CD8-positive, alpha-beta memory T cell (primary cell): ENCODE measurements around the gene DCBLD1. TPM values are rescaled to one million over a fixed set of nuclear protein-coding genes. Genes with fewer than 3 reads are reported as not detected.
A peak's percentile ranks its signal among the peaks of the same experiment; 100 is the strongest.

Experiments
- CTCF ChIA-PET: fragments of 350-600 bp; sonication (Branson Sonifier 250); formaldehyde crosslinking; loops from one replicate; lab custom pipeline; 2021; ENCODE audit warnings: antibody characterized with exemption; lab: Charles Lee
- POLR2A ChIA-PET: fragments of 350-600 bp; sonication (Branson Sonifier 250); formaldehyde crosslinking; loops from one replicate; lab custom pipeline; 2021; ENCODE audit warnings: antibody characterized with exemption; lab: Charles Lee
- DNase-seq, 5 donors: peaks; one replicate each; pipeline versions ENCODE4 v3.0.0 to v3.0.0-alpha.2; 2020 to 2022; ENCODE audit warnings: mixed read lengths in 1 of 5
- H3K27ac ChIP-seq: one replicate; pipeline ENCODE4 v1.7.0; 2013; ENCODE audit warnings: low read depth, mild to moderate bottlenecking, low read length, moderate library complexity
- H3K27me3 ChIP-seq: 2 replicates; pipeline ENCODE4 v1.7.0; 2013; ENCODE audit warnings: low read length, mild to moderate bottlenecking; ENCODE audit not compliant: insufficient read depth, poor library complexity, severe bottlenecking
- H3K36me3 ChIP-seq: 2 replicates; pipeline ENCODE4 v1.7.0; 2013; ENCODE audit warnings: mild to moderate bottlenecking, low read length, moderate library complexity; ENCODE audit not compliant: insufficient read depth
- H3K4me1 ChIP-seq: 2 replicates; pipeline ENCODE4 v1.7.0; 2013; ENCODE audit warnings: mild to moderate bottlenecking, low read length, moderate library complexity; ENCODE audit not compliant: insufficient read depth
- H3K4me3 ChIP-seq: 2 replicates; pipeline ENCODE4 v1.7.0; 2013; ENCODE audit warnings: mild to moderate bottlenecking, low read length
- H3K9me3 ChIP-seq: 2 replicates; pipeline ENCODE4 v1.7.0; 2013; ENCODE audit warnings: mild to moderate bottlenecking, low read length
- H3K27ac Mint-ChIP-seq, 8 donors: one replicate each; pipeline ENCODE4 v1.8.0; 2020 to 2021; ENCODE audit warnings: mixed read lengths in 8 of 8, mild to moderate bottlenecking in 6 of 8, inconsistent platforms in 3 of 8, moderate library complexity in 3 of 8
- H3K27me3 Mint-ChIP-seq, 2 donors: one replicate each; pipeline ENCODE4 v1.8.0; 2020 to 2021; ENCODE audit warnings: mixed read lengths in 2 of 2, mild to moderate bottlenecking in 1 of 2, moderate library complexity in 1 of 2
- H3K36me3 Mint-ChIP-seq, 3 donors: one replicate each; pipeline ENCODE4 v1.8.0; 2020 to 2021; ENCODE audit warnings: mixed read lengths in 3 of 3, inconsistent platforms in 1 of 3, mild to moderate bottlenecking in 1 of 3
- H3K4me1 Mint-ChIP-seq, 3 donors: one replicate each; pipeline ENCODE4 v1.8.0; 2020 to 2021; ENCODE audit warnings: mixed read lengths in 3 of 3, inconsistent platforms in 1 of 3, mild to moderate bottlenecking in 1 of 3
- H3K4me3 Mint-ChIP-seq, 7 donors: one replicate each; pipeline ENCODE4 v1.8.0; 2020 to 2021; ENCODE audit warnings: mixed read lengths in 7 of 7, mild to moderate bottlenecking in 6 of 7, moderate library complexity in 4 of 7, inconsistent platforms in 2 of 7
- H3K9me3 Mint-ChIP-seq, 5 donors: one replicate each; pipeline ENCODE4 v1.8.0; 2020 to 2022; ENCODE audit warnings: mixed read lengths in 5 of 5, mild to moderate bottlenecking in 3 of 5, moderate library complexity in 2 of 5, inconsistent platforms in 1 of 5
- polyA plus RNA-seq: library from polyadenylated mRNA; unstranded; fragments of 300-500 nt; fragmentation: Illumina TruSeq; gene quantifications from one replicate; pipeline ENCODE4 v1.2.3, GENCODE V29; 2021
- total RNA-seq, 2 experiments: library from RNA; stranded (reverse); gene quantifications; one replicate each; pipeline ENCODE4 v1.2.3, GENCODE V29; 2021

DCBLD1 gene
- total and polyA plus RNA-seq, 3 experiments from 2014 or later = 3.3 to 4.8 (median 4.1) TPM

DNA sequence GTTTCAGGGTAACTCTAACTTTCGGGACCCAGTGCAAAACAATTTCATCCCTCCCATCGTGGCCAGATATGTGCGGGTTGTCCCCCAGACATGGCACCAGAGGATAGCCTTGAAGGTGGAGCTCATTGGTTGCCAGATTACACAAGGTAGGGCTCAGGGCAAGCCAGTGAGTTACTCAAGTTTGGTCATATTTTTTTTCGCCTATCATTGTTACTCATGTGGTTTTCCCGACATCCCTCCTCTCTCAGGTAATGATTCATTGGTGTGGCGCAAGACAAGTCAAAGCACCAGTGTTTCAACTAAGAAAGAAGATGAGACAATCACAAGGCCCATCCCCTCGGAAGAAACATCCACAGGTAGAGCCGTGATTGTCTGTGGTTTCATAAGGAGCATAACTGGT, 58.2 kb downstream of the DCBLD1 start:
- CTCF ChIA-PET = no interaction called here
- peaks cover 0 to 1% (median 1%) of the 10 kb centered on the region in 3 donors for H3K36me3 Mint-ChIP-seq
- Histone ChIP-seq H3K36me3 (no peaks in the 10 kb centered on the region), H3K4me1 (no peaks in the 10 kb centered on the region), H3K27me3 (no peaks in the 10 kb centered on the region), H3K9me3 (no peaks in the 10 kb centered on the region), H3K27ac (no peak overlapping the region), H3K4me3 (no peak overlapping the region)
- H3K4me3 Mint-ChIP-seq = no peak overlapping the region
- no peak for DNase-seq
- POLR2A ChIA-PET = no interaction called here
- H3K9me3 Mint-ChIP-seq = no peaks in the 10 kb centered on the region
- H3K4me1 Mint-ChIP-seq = no peaks in the 10 kb centered on the region
- H3K27me3 Mint-ChIP-seq = peaks cover 1 to 15% of the 10 kb centered on the region in 2 donors
- H3K27ac Mint-ChIP-seq = no peak overlapping the region

DNA sequence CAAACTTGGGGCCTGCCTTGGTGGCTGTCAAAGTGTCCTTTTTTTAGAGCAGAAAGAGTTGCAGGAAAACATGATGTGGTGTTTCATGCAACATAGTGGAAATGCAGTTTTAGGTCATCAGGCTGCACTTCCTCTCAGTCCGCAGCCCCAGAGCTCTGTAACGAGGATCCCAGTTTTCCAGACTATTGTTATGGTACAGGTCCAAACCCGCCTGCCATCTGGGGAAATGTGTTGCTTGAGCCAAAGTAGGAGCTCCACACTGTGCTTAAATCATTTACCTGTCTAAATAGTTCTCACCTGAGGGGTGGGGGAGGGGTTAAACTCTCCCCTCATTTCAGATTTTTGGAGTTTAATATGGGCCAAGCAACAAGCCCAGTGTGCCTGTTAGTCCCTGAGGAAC, 60.0 kb downstream of the DCBLD1 start:
- Histone ChIP-seq H3K27ac (no peak overlapping the region), H3K36me3 (no peaks in the 10 kb centered on the region), H3K4me3 (no peak overlapping the region), H3K9me3 (no peaks in the 10 kb centered on the region), H3K4me1 (peaks cover 5% of the 10 kb centered on the region), H3K27me3 (no peaks in the 10 kb centered on the region)
- CTCF ChIA-PET = no interaction called here
- no peak overlapping the region for H3K27ac Mint-ChIP-seq
- H3K36me3 Mint-ChIP-seq = peaks cover 0 to 1% (median 1%) of the 10 kb centered on the region in 3 donors
- no peak for DNase-seq
- POLR2A ChIA-PET = no interaction called here
- H3K27me3 Mint-ChIP-seq = peaks cover 1 to 15% of the 10 kb centered on the region in 2 donors
- no peak overlapping the region for H3K4me3 Mint-ChIP-seq
- H3K4me1 Mint-ChIP-seq = peaks cover 8 to 13% (median 12%) of the 10 kb centered on the region in 3 donors
- H3K9me3 Mint-ChIP-seq = no peaks in the 10 kb centered on the region

DNA sequence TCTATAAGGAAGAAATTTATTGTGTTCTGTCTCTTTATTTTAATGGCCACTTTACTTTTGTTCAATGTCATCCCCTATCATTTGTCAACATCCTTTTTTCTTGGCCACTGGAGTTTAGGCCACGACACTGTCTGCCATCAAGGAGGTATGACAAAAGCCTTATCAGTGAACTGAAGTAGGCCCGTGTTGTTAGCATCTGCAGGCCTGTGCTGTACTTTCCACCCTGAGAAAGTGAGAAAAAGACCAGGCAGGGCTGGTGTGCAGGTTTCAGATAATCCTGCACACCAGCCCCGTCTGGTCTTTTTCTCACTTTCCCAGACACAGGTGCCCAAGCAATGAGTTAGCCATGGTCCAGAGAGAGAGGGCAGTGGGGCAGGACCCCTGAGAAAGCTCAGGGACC, 62.2 kb downstream of the DCBLD1 start:
- peaks cover 0 to 4% (median 0%) of the 10 kb centered on the region in 3 donors for H3K36me3 Mint-ChIP-seq
- no peaks in the 10 kb centered on the region for H3K36me3 ChIP-seq
- CTCF ChIA-PET = no interaction called here
- no peaks in the 10 kb centered on the region for H3K9me3 ChIP-seq
- no peak overlapping the region for H3K27ac ChIP-seq
- H3K27ac Mint-ChIP-seq = peak overlapping the region in 1 of 8 donors; percentile 56
- no peak for DNase-seq
- H3K27me3 Mint-ChIP-seq = peaks cover 0 to 8% of the 10 kb centered on the region in 2 donors
- peaks cover 20% of the 10 kb centered on the region for H3K4me1 ChIP-seq
- POLR2A ChIA-PET = no interaction called here
- no peak overlapping the region for H3K4me3 ChIP-seq
- peaks cover 24 to 31% (median 29%) of the 10 kb centered on the region in 3 donors for H3K4me1 Mint-ChIP-seq
- H3K4me3 Mint-ChIP-seq = no peak overlapping the region
- no peaks in the 10 kb centered on the region for H3K9me3 Mint-ChIP-seq
- H3K27me3 ChIP-seq = no peaks in the 10 kb centered on the region

DNA sequence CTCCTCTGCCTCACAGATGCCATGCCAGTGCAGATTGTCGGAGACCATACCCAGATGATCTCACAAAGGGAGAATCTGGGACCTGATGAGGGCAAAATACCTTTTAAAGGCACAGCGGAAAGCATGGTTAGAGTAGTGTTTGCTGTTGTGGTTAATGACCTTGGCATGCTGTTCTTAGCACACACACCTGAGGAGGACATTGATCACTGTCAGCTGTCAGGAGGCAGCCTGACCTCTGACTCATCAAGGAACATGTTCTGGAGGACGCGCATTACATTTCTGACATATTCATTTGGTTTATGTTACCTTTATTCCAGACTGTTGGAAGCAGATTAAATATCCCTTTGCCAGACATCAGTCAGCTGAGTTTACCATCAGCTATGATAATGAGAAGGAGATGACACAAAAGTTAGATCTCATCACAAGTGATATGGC, 62.7 kb downstream of the DCBLD1 start:
- peak overlapping the region in 1 of 7 donors; percentile 18 for H3K4me3 Mint-ChIP-seq
- H3K27ac Mint-ChIP-seq = peak overlapping the region in 1 of 8 donors; percentile 65
- H3K9me3 ChIP-seq = no peaks in the 10 kb centered on the region
- ChIA-PET POLR2A (no interaction called here), CTCF (interaction anchor here (0.9 kb wide), 1 partner anchor 95 kb away, joined by 3 read pairs; no protein-coding TSS in a partner anchor)
- H3K4me1 Mint-ChIP-seq = peaks cover 29 to 36% (median 34%) of the 10 kb centered on the region in 3 donors
- no peaks in the 10 kb centered on the region for H3K36me3 ChIP-seq
- H3K4me1 ChIP-seq = peaks cover 25% of the 10 kb centered on the region
- H3K4me3 ChIP-seq = no peak overlapping the region
- H3K9me3 Mint-ChIP-seq = no peaks in the 10 kb centered on the region
- peaks cover 0 to 6% of the 10 kb centered on the region in 2 donors for H3K27me3 Mint-ChIP-seq
- no peaks in the 10 kb centered on the region for H3K27me3 ChIP-seq
- H3K36me3 Mint-ChIP-seq = peaks cover 0 to 2% (median 0%) of the 10 kb centered on the region in 3 donors
- no peak for DNase-seq
- no peak overlapping the region for H3K27ac ChIP-seq

DNA sequence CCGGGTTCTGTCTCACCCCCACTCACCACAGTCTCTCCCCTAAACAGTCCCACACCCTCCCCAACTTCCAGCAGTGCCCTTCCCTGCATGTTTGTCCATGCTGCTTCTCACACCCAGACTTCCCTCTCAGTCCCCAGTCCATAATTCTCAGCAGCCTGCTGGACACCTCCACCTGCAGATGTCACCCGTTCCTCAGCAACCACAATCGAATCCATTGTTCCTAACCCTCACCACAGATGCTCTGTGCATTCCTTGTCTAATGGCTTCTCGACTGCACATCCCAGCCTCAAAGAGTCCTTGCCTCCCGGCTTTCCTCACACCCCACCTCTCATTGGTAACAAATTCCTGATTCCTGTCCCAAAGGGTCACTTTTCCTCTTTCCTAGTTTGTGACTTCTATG, 64.2 kb downstream of the DCBLD1 start:
- H3K36me3 Mint-ChIP-seq = peaks cover 0 to 2% (median 0%) of the 10 kb centered on the region in 3 donors
- Histone ChIP-seq H3K4me1 (peaks cover 34% of the 10 kb centered on the region), H3K27me3 (no peaks in the 10 kb centered on the region), H3K27ac (no peak overlapping the region), H3K9me3 (no peaks in the 10 kb centered on the region), H3K36me3 (no peaks in the 10 kb centered on the region), H3K4me3 (no peak overlapping the region)
- no peaks in the 10 kb centered on the region for H3K9me3 Mint-ChIP-seq
- no peaks in the 10 kb centered on the region for H3K27me3 Mint-ChIP-seq
- H3K4me3 Mint-ChIP-seq = peak overlapping the region; percentile 61 to 87 (median 78)
- peak overlapping the region in 7 of 8 donors; percentile 15 to 82 (median 40) for H3K27ac Mint-ChIP-seq
- CTCF ChIA-PET = interaction anchor here (0.9 to 15.2 kb wide), 4 partner anchors 9 to 73 kb away, joined by 3 to 109 read pairs (median 4); partner anchors contain the start of gene DCBLD1
- no peak for DNase-seq
- H3K4me1 Mint-ChIP-seq = peaks cover 39 to 46% (median 44%) of the 10 kb centered on the region in 3 donors
- POLR2A ChIA-PET = no interaction called here

DNA sequence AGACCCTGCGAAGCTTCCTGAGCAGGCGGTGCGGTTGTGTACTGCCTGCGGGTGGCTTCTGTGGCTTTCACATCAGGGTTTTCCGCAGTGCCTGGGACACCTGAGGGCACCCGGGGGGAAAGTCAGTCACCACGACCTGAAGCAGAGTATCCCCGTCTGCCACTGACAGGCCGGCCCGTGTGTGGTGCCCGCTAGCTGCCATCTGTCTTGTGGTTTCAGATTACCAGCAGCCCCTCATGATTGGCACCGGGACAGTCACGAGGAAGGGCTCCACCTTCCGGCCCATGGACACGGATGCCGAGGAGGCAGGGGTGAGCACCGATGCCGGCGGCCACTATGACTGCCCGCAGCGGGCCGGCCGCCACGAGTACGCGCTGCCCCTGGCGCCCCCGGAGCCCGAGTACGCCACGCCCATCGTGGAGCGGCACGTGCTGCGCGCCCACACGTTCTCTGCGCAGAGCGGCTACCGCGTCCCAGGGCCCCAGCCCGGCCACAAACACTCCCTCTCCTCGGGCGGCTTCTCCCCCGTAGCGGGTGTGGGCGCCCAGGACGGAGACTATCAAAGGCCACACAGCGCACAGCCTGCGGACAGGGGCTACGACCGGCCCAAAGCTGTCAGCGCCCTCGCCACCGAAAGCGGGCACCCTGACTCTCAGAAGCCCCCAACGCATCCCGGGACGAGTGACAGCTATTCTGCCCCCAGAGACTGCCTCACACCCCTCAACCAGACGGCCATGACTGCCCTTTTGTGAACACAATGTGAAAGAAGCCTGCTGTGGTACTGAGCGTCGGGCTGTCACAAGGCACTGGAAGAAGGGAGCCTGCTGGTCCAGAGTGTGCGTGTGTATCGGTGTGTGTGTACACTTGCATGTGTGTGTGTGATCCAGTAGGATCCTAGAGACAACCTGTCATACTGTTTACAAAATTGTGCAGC, 65.5 kb downstream of the DCBLD1 start:
- H3K4me3 Mint-ChIP-seq = peak overlapping the region; percentile 80 to 93 (median 86)
- H3K4me1 Mint-ChIP-seq = peaks cover 39 to 46% (median 44%) of the 10 kb centered on the region in 3 donors
- Histone ChIP-seq H3K4me3 (peak overlapping the region; percentile 65), H3K27ac (peak overlapping the region; percentile 47), H3K27me3 (no peaks in the 10 kb centered on the region), H3K36me3 (no peaks in the 10 kb centered on the region), H3K9me3 (no peaks in the 10 kb centered on the region), H3K4me1 (peaks cover 34% of the 10 kb centered on the region)
- POLR2A ChIA-PET = interaction anchor here (1.0 to 2.0 kb wide), 4 partner anchors 54 to 66 kb away, joined by 3 to 7 read pairs (median 4); partner anchors contain the start of genes DCBLD1 and GOPC
- H3K27ac Mint-ChIP-seq = peak overlapping the region; percentile 86 to 95 (median 92)
- peaks cover 0 to 2% (median 0%) of the 10 kb centered on the region in 3 donors for H3K36me3 Mint-ChIP-seq
- H3K27me3 Mint-ChIP-seq = no peaks in the 10 kb centered on the region
- CTCF ChIA-PET = interaction anchor here (0.9 to 15.2 kb wide), 4 partner anchors 68 to 98 kb away, joined by 3 to 109 read pairs (median 5); partner anchors contain the start of gene DCBLD1
- no peaks in the 10 kb centered on the region for H3K9me3 Mint-ChIP-seq
- peak; percentile 26 to 70 (median 51) for DNase-seq

DNA sequence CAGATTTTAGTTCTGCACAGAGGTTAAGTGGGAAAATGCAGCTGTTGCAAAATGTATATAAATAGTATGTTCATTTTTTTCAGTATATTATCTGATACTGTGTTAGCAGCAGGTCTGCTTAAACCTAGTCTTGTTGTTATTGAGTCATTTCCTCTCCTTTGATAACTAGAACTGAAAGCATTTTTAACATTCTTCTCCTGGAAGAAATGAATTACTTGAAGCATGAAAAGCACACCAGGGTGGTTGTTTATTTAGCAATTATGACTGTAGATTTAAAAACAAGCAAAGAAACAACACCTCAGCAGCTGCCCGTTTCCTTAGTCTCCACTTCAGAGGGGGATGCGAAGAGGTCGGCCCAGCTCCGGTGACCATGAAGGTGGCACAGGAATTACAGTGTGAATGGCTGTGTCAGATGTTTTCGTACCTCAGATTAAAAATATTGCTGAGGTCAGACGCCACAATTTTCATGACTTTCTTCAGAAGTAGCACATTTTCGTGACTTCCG, 66.4 kb downstream of the DCBLD1 start:
- POLR2A ChIA-PET = interaction anchor here (1.0 to 2.0 kb wide), 4 partner anchors 54 to 70 kb away, joined by 3 to 7 read pairs (median 4); partner anchors contain the start of genes DCBLD1 and GOPC
- peaks cover 0 to 2% (median 0%) of the 10 kb centered on the region in 3 donors for H3K36me3 Mint-ChIP-seq
- H3K9me3 Mint-ChIP-seq = no peaks in the 10 kb centered on the region
- DNase-seq = peak; percentile 6 to 62 (median 43)
- Histone ChIP-seq H3K27me3 (no peaks in the 10 kb centered on the region), H3K4me1 (peaks cover 34% of the 10 kb centered on the region), H3K9me3 (no peaks in the 10 kb centered on the region), H3K27ac (peak overlapping the region; percentile 47), H3K36me3 (no peaks in the 10 kb centered on the region), H3K4me3 (peak overlapping the region; percentile 65)
- H3K27me3 Mint-ChIP-seq = no peaks in the 10 kb centered on the region
- peak overlapping the region; percentile 81 to 95 (median 92) for H3K27ac Mint-ChIP-seq
- peaks cover 39 to 46% (median 44%) of the 10 kb centered on the region in 3 donors for H3K4me1 Mint-ChIP-seq
- CTCF ChIA-PET = interaction anchor here (0.9 to 15.2 kb wide), 7 partner anchors 9 to 99 kb away, joined by 3 to 109 read pairs (median 4); partner anchors contain the start of gene DCBLD1
- H3K4me3 Mint-ChIP-seq = peak overlapping the region; percentile 80 to 93 (median 86)
